HepG2 (cell line): ENCODE data around the gene DDR1. TPM values are rescaled to one million over a fixed set of nuclear protein-coding genes. Genes with fewer than 3 reads are reported as not detected.

ENCODE experiments used
- CENPBD1 ChIP-seq: sonication (generic); formaldehyde crosslinking; IDR thresholded peaks from 2 replicates; pipeline ENCODE4 v1.8.0; 2022; ENCODE audit warnings: missing genetic modification reagents, low read depth, mild to moderate bottlenecking, borderline replicate concordance
- FOSL1 ChIP-seq: sonication (generic); formaldehyde crosslinking; IDR thresholded peaks from 2 replicates; pipeline ENCODE4 v1.9.0; 2021; ENCODE audit warnings: missing genetic modification reagents, borderline replicate concordance
- GFI1 ChIP-seq: sonication (generic); formaldehyde crosslinking; IDR thresholded peaks from 2 replicates; pipeline ENCODE4 v1.5.0; 2020; ENCODE audit warnings: missing genetic modification reagents, mild to moderate bottlenecking, borderline replicate concordance
- GPN1 ChIP-seq: sonication (generic); formaldehyde crosslinking; IDR thresholded peaks from 2 replicates; pipeline ENCODE4 v1.5.1; 2020; ENCODE audit warnings: missing genetic modification reagents, borderline replicate concordance
- HHEX ChIP-seq: IDR thresholded peaks from 2 replicates; pipeline ENCODE4 v1.6.1; 2016; ENCODE audit warnings: control low read depth
- HNF4A ChIP-seq: sonication (generic); formaldehyde crosslinking; IDR thresholded peaks from 2 replicates; pipeline ENCODE4 v1.4.0; 2020; ENCODE audit warnings: missing genetic modification reagents
- MTA1 ChIP-seq: sonication (generic); formaldehyde crosslinking; IDR thresholded peaks from 2 replicates; pipeline ENCODE4 v1.4.0; 2020; ENCODE audit warnings: missing genetic modification reagents, mild to moderate bottlenecking, borderline replicate concordance
- MTERF4 ChIP-seq: sonication (generic); formaldehyde crosslinking; IDR thresholded peaks from 2 replicates; pipeline ENCODE4 v1.8.0; 2023; ENCODE audit warnings: mild to moderate bottlenecking, missing genetic modification reagents
- POLR2G ChIP-seq: fragments of 200-400 bp; formaldehyde crosslinking; IDR thresholded peaks from 2 replicates; pipeline ENCODE4 v1.6.1; 2018; ENCODE audit warnings: mild to moderate bottlenecking, low read depth, low read length, moderate library complexity
- SMARCE1 ChIP-seq: fragments of 450-650 bp; IDR thresholded peaks from 2 replicates; pipeline ENCODE4 v1.6.1; 2017; ENCODE audit warnings: borderline replicate concordance
- SNAPC5 ChIP-seq: sonication (generic); formaldehyde crosslinking; IDR thresholded peaks from 2 replicates; pipeline ENCODE4 v1.8.1; 2023; ENCODE audit warnings: mild to moderate bottlenecking, missing genetic modification reagents, borderline replicate concordance
- SPEN ChIP-seq: sonication (generic); formaldehyde crosslinking; IDR thresholded peaks from 2 replicates; pipeline ENCODE4 v1.5.1; 2020; ENCODE audit warnings: low read depth, mild to moderate bottlenecking, missing genetic modification reagents
- ZBTB43 ChIP-seq: sonication (generic); formaldehyde crosslinking; conservative IDR thresholded peaks from 2 replicates; pipeline ENCODE4 v1.4.0; 2020; ENCODE audit warnings: missing genetic modification reagents
- ZBTB7B ChIP-seq: sonication (generic); formaldehyde crosslinking; IDR thresholded peaks from 2 replicates; pipeline ENCODE4 v1.4.0; 2020; ENCODE audit warnings: missing genetic modification reagents
- ZEB1 ChIP-seq: IDR thresholded peaks from 2 replicates; pipeline ENCODE4 v1.6.1; 2012; ENCODE audit warnings: mild to moderate bottlenecking, low read depth, inconsistent platforms; ENCODE audit not compliant: insufficient replicate concordance
- ZFP36L2 ChIP-seq: sonication (generic); formaldehyde crosslinking; IDR thresholded peaks from 2 replicates; pipeline ENCODE4 v1.4.0; 2020; ENCODE audit warnings: missing genetic modification reagents
- ZFP62 ChIP-seq: sonication (generic); formaldehyde crosslinking; IDR thresholded peaks from 2 replicates; pipeline ENCODE4 v1.4.0; 2020; ENCODE audit warnings: missing genetic modification reagents
- ZMYM3 ChIP-seq: sonication (generic); formaldehyde crosslinking; IDR thresholded peaks from 2 replicates; pipeline ENCODE4 v1.5.1; 2020; ENCODE audit warnings: mild to moderate bottlenecking, missing genetic modification reagents
- ZNF12 ChIP-seq: sonication (generic); formaldehyde crosslinking; IDR thresholded peaks from 2 replicates; pipeline ENCODE4 v1.5.0; 2020; ENCODE audit warnings: missing genetic modification reagents
- ZNF138 ChIP-seq: sonication (generic); formaldehyde crosslinking; IDR thresholded peaks from 2 replicates; pipeline ENCODE4 v1.5.0; 2020; ENCODE audit warnings: mild to moderate bottlenecking, low read depth, missing genetic modification reagents
- ZNF276 ChIP-seq: sonication (generic); formaldehyde crosslinking; IDR thresholded peaks from 2 replicates; pipeline ENCODE4 v1.4.0; 2020; ENCODE audit warnings: mild to moderate bottlenecking, low read depth, missing genetic modification reagents
- ZNF441 ChIP-seq: sonication (generic); formaldehyde crosslinking; IDR thresholded peaks from 2 replicates; pipeline ENCODE4 v1.7.0; 2021; ENCODE audit warnings: missing genetic modification reagents, borderline replicate concordance
- ZNF549 ChIP-seq: sonication (generic); formaldehyde crosslinking; IDR thresholded peaks from 2 replicates; pipeline ENCODE4 v1.5.0; 2020; ENCODE audit warnings: missing genetic modification reagents
- ZNF782 ChIP-seq: sonication (generic); formaldehyde crosslinking; IDR thresholded peaks from 2 replicates; pipeline ENCODE4 v1.4.0; 2020; ENCODE audit warnings: missing genetic modification reagents, mild to moderate bottlenecking, borderline replicate concordance
- ZNF816 ChIP-seq: sonication (generic); formaldehyde crosslinking; IDR thresholded peaks from 2 replicates; pipeline ENCODE4 v1.8.0; 2022; ENCODE audit warnings: missing genetic modification reagents, mild to moderate bottlenecking, borderline replicate concordance
- polyA plus RNA-seq, 8 experiments: library from polyadenylated mRNA; depleted of rRNA in 3 of 8; stranded (reverse) in 7 of 8; unstranded in 1 of 8; fragments of >200 nt; fragmentation: Illumina TruSeq in 4 of 8; extraction: Trizol in 4 of 8; gene quantifications; 2 replicates each; pipeline versions ENCODE4 v1.2.1 to v1.2.3, GENCODE V29; 2011 to 2016; ENCODE audit warnings: low read depth in 4 of 8, missing spikeins in 1 of 8, mixed read lengths in 1 of 8; ENCODE audit not compliant: insufficient read depth in 1 of 8
- total RNA-seq, 5 experiments: library from RNA; depleted of rRNA; stranded (reverse); fragments of >200 nt; fragmentation: Illumina TruSeq; extraction: Trizol; gene quantifications; 2 replicates each; pipeline ENCODE4 v1.2.3, GENCODE V29; 2016; ENCODE audit warnings: low read depth in 1 of 5

The DDR1 gene
- total and polyA plus RNA-seq, 2 of the 13 experiments (the other 11 are each of a cell fraction or from before 2014, with no cell fraction given), result 16.7 to 20.2 TPM

GRCh38 chr6:30883685-30884520, at the start of gene DDR1 (continued):
- TF ChIP-seq ZNF276 (CRISPR knock-in tag) (no peak), ZFP62 (CRISPR knock-in tag) (no peak), CENPBD1 (no peak), ZFP36L2 (CRISPR knock-in tag) (no peak), POLR2G (peak; percentile 7; the same call in 1 of the 2 replicates), GPN1 (CRISPR knock-in tag) (no peak), GFI1 (CRISPR knock-in tag) (no peak), MTERF4 (CRISPR knock-in tag) (no peak), MTA1 (CRISPR knock-in tag) (no peak), ZNF549 (CRISPR knock-in tag) (0 out of 2 replicates have a peak, but pooled peaks have one; percentile 21), ZEB1 (peak; percentile 76), FOSL1 (CRISPR knock-in tag) (no peak), ZBTB7B (CRISPR knock-in tag) (no peak; the same call in 1 of the 2 replicates), ZNF12 (CRISPR knock-in tag) (no peak), ZMYM3 (CRISPR knock-in tag) (peak; percentile 25; the same call in 1 of the 2 replicates), SPEN (CRISPR knock-in tag) (peak; percentile 16; the same call in 1 of the 2 replicates), HNF4A (CRISPR knock-in tag) (peak; percentile 63; the same call in 1 of the 2 replicates), SNAPC5 (CRISPR knock-in tag) (0 out of 2 replicates have a peak, but pooled peaks have one; percentile 12), HHEX (0 out of 2 replicates have a peak, but pooled peaks have one; percentile 24), ZNF138 (CRISPR knock-in tag) (no peak), SMARCE1 (no peak), ZNF782 (CRISPR knock-in tag) (peak; percentile 86; the same call in 1 of the 2 replicates), ZNF816 (no peak), ZNF441 (CRISPR knock-in tag) (no peak), ZBTB43 (CRISPR knock-in tag) (no peak)
